ENCODE data around the gene STK32B.

STK32B gene

GRCh38 chr4:5134620-5135019 lies 83.3 kb downstream of the STK32B start:
- Histone ChIP-seq H3K27me3 (ENCODE audit: control insufficient read depth, insufficient read depth, low read length) (no peaks in the 10 kb centered on the region), H3K79me2 (no peaks in the 10 kb centered on the region), H2AFZ (no peak overlapping the region), H3K4me3 (ENCODE audit: low read depth, low read length) (no peak overlapping the region), H3K27ac (no peak overlapping the region), H3K4me2 (ENCODE audit: low read length) (no peak overlapping the region), H3K9ac (no peak overlapping the region), H3K36me3 (ENCODE audit: control insufficient read depth, insufficient read depth, low read length) (no peaks in the 10 kb centered on the region), H3K9me3 (ENCODE audit: control insufficient read depth, low read length) (no peaks in the 10 kb centered on the region), H3K4me1 (no peaks in the 10 kb centered on the region)
- TF ChIP-seq CTCF (IDR thresholded peaks at IDR 0.05), result no peak

- H3K27ac ChIP-seq, result no peak overlapping the region
- H3K9ac ChIP-seq, result no peak overlapping the region
- TF ChIP-seq CTCF (IDR thresholded peaks at IDR 0.05), result no peak
- H3K4me1 ChIP-seq, result no peaks in the 10 kb centered on the region
- no peak overlapping the region for H3K4me2 ChIP-seq (ENCODE audit: low read length)
- H3K9me3 ChIP-seq (ENCODE audit: control insufficient read depth, low read length), result no peaks in the 10 kb centered on the region
- H3K27me3 ChIP-seq (ENCODE audit: control insufficient read depth, insufficient read depth, low read length), result no peaks in the 10 kb centered on the region
- no peak overlapping the region for H3K4me3 ChIP-seq (ENCODE audit: low read depth, low read length)
- H3K79me2 ChIP-seq, result no peaks in the 10 kb centered on the region
- no peaks in the 10 kb centered on the region for H3K36me3 ChIP-seq (ENCODE audit: control insufficient read depth, insufficient read depth, low read length)
- no peak overlapping the region for H2AFZ ChIP-seq
These were observed 85.9 kb downstream of the STK32B start for GRCh38 chr4:5137226-5137625.

GRCh38 chr4:5137927-5138326 lies 86.6 kb downstream of the STK32B start:
- no peak for TF ChIP-seq CTCF (IDR thresholded peaks at IDR 0.05)
- H3K4me1 ChIP-seq, result no peaks in the 10 kb centered on the region

GRCh38 chr4:5138389-5138788 lies 87.1 kb downstream of the STK32B start:
- Histone ChIP-seq H3K9ac (no peak overlapping the region), H3K36me3 (ENCODE audit: control insufficient read depth, insufficient read depth, low read length) (no peaks in the 10 kb centered on the region), H3K79me2 (no peaks in the 10 kb centered on the region), H3K4me3 (ENCODE audit: low read depth, low read length) (no peak overlapping the region), H3K27me3 (ENCODE audit: control insufficient read depth, insufficient read depth, low read length) (no peaks in the 10 kb centered on the region), H3K4me2 (ENCODE audit: low read length) (no peak overlapping the region), H3K9me3 (ENCODE audit: control insufficient read depth, low read length) (no peaks in the 10 kb centered on the region), H2AFZ (no peak overlapping the region), H3K4me1 (no peaks in the 10 kb centered on the region), H3K27ac (no peak overlapping the region)
- TF ChIP-seq CTCF (IDR thresholded peaks at IDR 0.05), result no peak

More at GRCh38 chr4:5137927-5138326, 86.6 kb downstream of the STK32B start:
- H3K27ac ChIP-seq, result no peak overlapping the region
- no peak overlapping the region for H2AFZ ChIP-seq
- H3K4me2 ChIP-seq (ENCODE audit: low read length), result no peak overlapping the region
- H3K9me3 ChIP-seq (ENCODE audit: control insufficient read depth, low read length), result no peaks in the 10 kb centered on the region
- no peaks in the 10 kb centered on the region for H3K27me3 ChIP-seq (ENCODE audit: control insufficient read depth, insufficient read depth, low read length)
- H3K36me3 ChIP-seq (ENCODE audit: control insufficient read depth, insufficient read depth, low read length), result no peaks in the 10 kb centered on the region
- no peak overlapping the region for H3K4me3 ChIP-seq (ENCODE audit: low read depth, low read length)
- no peaks in the 10 kb centered on the region for H3K79me2 ChIP-seq
- H3K9ac ChIP-seq, result no peak overlapping the region

- Histone ChIP-seq H3K9ac (no peak overlapping the region), H2AFZ (no peak overlapping the region), H3K4me1 (no peaks in the 10 kb centered on the region), H3K27me3 (ENCODE audit: control insufficient read depth, insufficient read depth, low read length) (no peaks in the 10 kb centered on the region), H3K4me3 (ENCODE audit: low read depth, low read length) (no peak overlapping the region), H3K79me2 (no peaks in the 10 kb centered on the region), H3K9me3 (ENCODE audit: control insufficient read depth, low read length) (no peaks in the 10 kb centered on the region), H3K4me2 (ENCODE audit: low read length) (no peak overlapping the region), H3K36me3 (ENCODE audit: control insufficient read depth, insufficient read depth, low read length) (no peaks in the 10 kb centered on the region), H3K27ac (no peak overlapping the region)
- TF ChIP-seq CTCF (IDR thresholded peaks at IDR 0.05), result no peak
These were observed 87.9 kb downstream of the STK32B start for GRCh38 chr4:5139141-5139540.
